Right lobe of liver (tissue), 4 donors: Measurements from ENCODE around the gene RELL2.

Source experiments
- CTCF ChIP-seq, 4 donors: fragments of 200-600 bp in 3 of 4; fragments of 450-650 bp in 1 of 4; IDR thresholded peaks; one replicate each; pipeline versions ENCODE4 v1.5.1 to v1.8.0; 2016 to 2022; ENCODE audit warnings: antibody characterized with exemption in 4 of 4, mild to moderate bottlenecking in 2 of 4
- POLR2A ChIP-seq: fragments of 450-650 bp; IDR thresholded peaks from one replicate; pipeline ENCODE4 v1.6.1; 2017; ENCODE audit warnings: antibody characterized with exemption, mild to moderate bottlenecking
- donor health status: DM: no; HTN: no; CAD: no.
- donor health status: DM: no; HTN: no; CAD: no.
- donor health status: DM: no; HTN: yes; CAD: no.

GRCh38 chr5:141605523-141606277 lies 31.1 kb upstream of the RELL2 start:
- no peak for TF ChIP-seq CTCF (IDR thresholded peaks at IDR 0.05)
- no peak for TF ChIP-seq POLR2A
